ENCODE measurements around the gene FAM50A.

GRCh38 chrX:154467556-154467955 lies 23.6 kb downstream of the FAM50A start:
- TF ChIP-seq POLR2AphosphoS5 (IDR thresholded peaks at IDR 0.05) (no peak), CTCF (IDR thresholded peaks at IDR 0.05; ENCODE audit: poor library complexity, severe bottlenecking) (no peak), RAD21 (conservative IDR thresholded peaks at IDR 0.05) (no peak), EP300 (conservative IDR thresholded peaks at IDR 0.05; ENCODE audit: poor library complexity, severe bottlenecking) (no peak), SMC3 (conservative IDR thresholded peaks at IDR 0.05; ENCODE audit: poor library complexity) (no peak), REST (IDR thresholded peaks at IDR 0.05; ENCODE audit: borderline replicate concordance) (no peak), EZH2 (IDR thresholded peaks at IDR 0.05; ENCODE audit: borderline replicate concordance, insufficient read depth, low read length, poor library complexity, severe bottlenecking) (no peak), MXI1 (conservative IDR thresholded peaks at IDR 0.05; ENCODE audit: poor library complexity, severe bottlenecking) (no peak), TAF1 (IDR thresholded peaks at IDR 0.05; ENCODE audit: low read depth) (no peak)
